HG03521 (cell line): ENCODE results near the gene CBX8.

ENCODE experiments used
- ATAC-seq: cut with Tn5 transposase; IDR thresholded peaks from one replicate; pipeline ENCODE4 v1.9.1; 2021; ENCODE audit warnings: mild to moderate bottlenecking, moderate library complexity; ENCODE audit not compliant: unreplicated experiment

Gene CBX8

GRCh38 chr17:79795795-79796443 is 958 bp downstream of the CBX8 start:
- no peak for ATAC-seq

GRCh38 chr17:79794659-79795511 is 2.0 kb downstream of the CBX8 start:
- no peak for ATAC-seq

DNA sequence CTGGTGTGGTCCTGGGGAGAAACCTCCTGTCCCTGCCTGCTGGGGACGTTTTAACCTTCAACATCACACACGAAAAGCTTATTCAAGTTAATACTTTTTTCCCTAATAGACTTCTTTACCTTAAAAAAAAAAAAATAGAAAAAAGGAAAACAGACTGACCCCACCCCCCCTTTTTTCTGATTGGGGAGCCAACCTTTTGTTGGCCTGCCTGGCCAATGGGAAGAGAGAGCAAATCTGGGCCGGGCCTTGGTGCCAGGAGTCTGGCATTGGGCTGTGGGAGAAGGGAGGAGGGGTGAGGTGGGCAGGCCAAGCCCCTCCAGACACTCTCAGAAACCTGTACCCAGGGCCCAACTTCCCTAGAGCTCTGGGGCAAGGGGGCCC is 3.0 kb downstream of the CBX8 start:
- no peak for ATAC-seq

GRCh38 chr17:79792984-79793923 is 3.6 kb downstream of the CBX8 start:
- no peak for ATAC-seq

DNA sequence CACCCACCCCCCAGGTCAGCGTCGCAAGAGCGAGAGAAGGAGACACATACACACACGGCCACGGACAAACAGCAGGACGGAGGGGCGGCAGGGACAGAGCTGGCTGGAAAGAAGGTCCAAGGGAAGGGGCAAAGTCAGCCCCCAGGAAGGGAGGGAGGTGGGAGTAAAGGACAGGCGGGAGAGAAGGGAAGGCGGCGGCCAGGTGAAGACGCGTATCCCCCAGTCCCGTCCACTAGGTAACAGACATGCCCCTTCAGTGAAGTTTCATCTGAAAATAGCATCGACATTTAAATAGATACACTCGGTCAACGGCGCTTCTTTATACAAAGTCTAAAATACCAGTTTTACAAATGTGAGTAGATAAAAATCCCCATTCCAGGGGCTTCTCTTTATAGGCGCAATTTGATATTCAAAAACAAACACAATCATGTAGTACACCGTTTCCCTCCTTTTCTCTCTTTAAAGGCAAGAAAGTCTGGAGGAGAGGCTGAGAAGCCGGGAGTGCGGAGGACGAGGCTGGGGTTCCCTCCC is 4.5 kb downstream of the CBX8 start:
- no peak for ATAC-seq

GRCh38 chr17:79791735-79792161 is 5.1 kb downstream of the CBX8 start:
- no peak for ATAC-seq

DNA sequence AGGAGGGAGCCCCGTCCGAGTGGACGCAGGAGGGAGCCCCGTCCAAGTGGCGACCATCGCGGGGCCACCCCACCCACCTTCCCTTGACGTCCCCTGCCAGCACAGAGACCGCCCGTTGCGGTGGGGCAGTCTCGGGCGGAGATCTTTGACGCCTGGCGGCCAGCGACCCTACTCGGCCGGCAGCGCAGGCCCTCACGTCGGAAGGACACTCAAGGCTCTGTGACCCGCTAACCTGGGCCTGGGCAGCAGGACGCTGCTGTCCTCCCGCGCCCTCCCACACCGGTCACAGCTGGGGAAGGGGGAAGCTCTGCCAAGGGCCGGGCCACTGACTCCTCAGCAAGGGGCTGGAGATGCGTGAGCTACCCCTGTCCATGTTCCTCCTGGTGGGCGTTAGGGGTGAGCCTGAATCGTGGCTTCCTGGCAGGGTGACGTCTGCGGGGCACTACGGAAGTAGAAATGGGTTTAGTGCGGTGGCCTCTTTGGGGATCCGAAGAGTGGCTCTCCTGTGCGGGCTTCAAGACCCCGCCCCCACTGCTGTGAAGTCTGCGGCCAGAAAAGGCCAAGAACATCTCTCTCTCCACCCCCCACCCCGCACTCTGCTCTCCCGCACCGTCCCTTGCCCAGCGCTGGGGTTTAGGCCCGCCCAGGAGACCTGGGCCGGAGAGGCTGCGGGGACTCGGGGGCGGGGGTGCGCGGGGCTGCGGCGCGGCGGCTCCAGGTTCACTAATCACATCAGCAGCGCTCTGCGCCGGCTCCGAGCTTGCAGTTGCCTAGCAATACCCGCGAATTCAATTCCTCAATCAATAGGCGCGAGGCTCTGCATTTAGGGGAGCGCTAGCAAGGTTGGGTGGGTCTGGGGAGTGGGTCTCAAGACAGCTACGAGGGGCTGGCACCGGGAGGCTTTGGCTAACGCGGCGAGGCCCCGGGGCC is 5.8 kb downstream of the CBX8 start:
- ATAC-seq, result no peak

DNA sequence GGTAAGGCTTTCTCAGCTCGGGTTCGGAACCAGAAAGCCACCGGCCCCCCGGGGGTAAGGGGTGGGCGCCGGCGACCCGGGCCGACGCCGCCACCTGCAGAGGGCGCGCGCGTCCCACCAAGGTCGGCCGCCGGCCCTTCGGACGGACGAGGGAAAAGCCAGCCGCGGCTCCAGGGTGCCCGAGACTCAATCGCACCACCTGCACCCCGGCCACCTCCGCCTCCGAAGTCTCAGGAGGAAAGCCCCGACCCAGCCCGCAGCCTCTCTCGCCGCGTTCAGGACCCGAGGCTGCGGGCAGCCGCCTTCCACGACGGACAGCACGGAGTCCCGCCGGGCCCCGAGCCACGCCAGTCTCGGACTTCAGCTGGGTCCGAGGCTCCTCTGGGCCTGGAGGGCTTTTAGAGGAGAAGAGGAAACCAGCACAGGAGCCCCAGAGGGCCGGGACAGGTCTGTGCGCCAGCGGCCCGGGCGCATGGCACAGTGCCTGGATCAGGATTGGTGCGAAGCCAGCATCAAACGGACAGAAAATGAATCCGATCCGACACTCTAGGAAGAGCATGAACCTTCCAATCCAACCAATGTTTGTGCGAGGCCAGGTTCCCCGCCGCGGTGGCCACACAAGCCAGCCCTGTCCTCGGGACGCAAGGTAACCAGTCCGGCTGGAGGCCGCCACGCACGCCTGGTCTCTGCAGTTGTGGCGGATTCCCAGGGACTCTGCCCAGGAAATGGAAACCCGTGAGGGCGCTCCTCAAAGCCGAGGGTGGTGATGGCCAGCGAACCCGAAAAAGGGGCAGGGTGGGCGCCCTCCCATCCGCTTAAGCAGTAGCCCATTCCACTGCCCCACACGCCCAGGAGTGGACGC is 6.7 kb downstream of the CBX8 start:
- ATAC-seq, result no peak

DNA sequence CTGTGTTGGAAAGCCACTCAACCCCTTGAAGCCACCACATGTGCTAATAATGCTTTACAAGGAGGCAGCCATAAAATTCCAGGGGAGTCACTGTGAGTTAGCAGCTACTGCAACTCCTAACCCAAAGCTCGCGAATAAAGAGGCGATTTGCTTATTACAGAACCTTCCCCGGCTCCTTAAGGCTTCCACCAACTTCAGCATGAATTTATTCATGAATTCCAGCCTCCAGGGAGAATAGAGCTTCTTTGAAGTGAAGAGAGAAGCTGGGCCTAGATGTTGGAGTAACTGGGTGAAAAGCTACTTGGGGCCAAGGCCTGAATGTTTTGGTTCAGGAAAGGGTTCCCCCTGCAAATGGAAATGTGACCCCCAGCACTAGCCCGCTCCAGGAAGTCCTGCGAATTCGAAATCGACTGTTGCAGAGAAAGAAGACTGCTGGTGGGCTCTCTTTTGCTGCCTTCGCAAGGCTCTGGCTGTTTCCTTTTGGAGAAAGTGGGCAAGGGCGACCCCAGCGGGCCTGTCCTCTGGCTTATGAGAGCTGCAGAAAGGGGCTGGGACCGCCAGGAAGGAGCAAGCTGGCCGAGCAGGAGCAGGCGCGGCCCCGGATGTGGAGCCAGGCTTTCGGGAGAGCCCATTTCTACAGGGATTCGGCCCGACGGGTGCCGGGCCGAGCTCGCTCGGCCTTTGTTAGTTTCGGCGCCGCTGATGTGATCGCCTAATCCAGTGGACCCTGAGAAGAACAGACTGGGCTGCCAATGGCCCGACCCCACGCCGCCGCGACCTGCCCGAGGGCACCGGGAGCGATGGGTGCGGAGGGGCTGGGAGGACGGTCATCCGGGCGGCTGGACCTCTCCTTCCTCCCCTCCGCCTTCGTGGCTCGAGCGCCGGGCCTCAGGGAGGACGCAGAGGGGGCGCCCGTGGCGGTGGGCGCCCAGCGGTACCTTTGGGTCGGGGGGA is 7.6 kb downstream of the CBX8 start:
- ATAC-seq, result no peak

GRCh38 chr17:79788455-79788854 is 8.4 kb downstream of the CBX8 start:
- no peak for ATAC-seq

DNA sequence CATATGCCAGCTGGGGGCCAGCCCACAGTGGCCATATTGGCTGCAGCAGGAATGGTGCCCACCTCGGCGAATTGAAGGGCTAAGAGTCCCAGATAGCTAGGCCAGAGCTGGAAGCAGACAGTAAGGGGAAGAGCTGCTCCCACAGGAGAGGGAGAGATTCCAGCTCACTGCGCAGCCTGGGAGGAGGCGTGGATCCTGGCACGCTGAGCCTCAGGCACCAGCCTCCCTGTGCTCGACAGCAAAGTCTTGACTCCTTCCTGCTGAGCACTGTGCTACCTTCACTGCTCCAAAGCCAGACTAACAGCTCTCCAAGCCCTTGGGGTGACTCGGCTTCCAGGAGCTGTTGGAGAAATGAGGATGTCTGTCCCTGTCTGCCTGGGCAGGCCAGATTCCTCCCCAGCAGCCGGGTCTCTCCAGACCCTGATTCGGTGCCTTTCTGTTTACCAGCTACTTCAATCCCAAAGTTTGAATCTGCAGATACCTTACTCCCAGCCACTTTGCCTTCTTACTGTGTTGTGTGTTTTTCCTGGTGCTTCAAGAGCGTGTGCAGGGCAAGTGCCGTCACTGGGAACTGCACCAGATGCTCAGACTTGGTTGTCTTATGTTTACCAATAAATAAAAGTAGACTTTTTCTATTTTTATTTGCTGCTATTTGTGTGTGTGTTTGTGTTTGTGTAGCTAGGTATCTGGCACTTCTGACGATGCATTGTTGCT is 9.8 kb downstream of the CBX8 start:
- ATAC-seq, result no peak

DNA sequence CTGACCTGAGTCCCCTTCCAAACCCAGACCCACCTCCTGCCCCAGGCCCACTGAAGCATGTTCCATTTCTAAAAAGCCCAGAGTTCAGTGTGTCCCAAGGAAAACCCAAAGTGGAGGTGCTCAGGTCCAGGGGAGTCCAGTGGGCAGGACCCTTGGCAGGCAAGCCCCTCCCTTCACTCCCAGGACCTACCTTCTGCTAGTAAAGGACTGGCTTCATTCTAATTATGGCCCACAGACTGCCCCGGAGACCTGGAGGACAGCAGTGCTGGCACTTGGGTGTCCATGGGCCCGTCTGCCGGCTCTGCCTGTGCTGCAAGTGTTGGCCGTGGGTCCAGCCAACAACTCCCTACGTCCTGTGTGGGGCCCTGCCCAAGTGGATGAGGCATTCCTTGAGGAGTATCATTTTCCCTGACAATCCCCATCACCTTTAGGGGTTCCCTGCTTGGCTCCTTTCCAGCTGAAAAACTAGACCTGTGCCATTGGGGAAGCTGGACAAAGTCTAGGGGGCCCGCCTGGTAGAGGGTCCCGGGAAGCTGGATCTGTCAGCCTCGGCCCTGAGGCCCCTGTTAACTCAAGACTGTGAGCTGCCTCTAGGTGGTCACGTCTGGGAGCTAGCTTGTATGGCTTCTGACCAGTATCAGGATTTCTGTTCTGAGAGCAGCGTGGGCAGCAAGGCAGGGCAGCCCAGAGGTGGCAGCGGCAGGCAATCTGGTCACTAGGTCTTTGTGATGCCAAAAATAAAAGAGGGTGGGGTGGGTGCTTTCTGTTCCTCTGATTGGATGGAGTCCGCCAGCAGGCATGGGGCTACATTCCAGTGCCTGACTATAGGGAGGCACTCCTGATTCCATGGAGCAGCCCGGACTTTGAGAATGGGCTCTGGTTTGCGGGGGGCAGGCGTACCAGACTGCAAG is 10.7 kb downstream of the CBX8 start:
- ATAC-seq, result no peak

GRCh38 chr17:79785017-79785899 is 11.6 kb downstream of the CBX8 start:
- ATAC-seq, result no peak

- ATAC-seq, result no peak
Observed at GRCh38 chr17:79784353-79785016, 12.4 kb downstream of the CBX8 start.

DNA sequence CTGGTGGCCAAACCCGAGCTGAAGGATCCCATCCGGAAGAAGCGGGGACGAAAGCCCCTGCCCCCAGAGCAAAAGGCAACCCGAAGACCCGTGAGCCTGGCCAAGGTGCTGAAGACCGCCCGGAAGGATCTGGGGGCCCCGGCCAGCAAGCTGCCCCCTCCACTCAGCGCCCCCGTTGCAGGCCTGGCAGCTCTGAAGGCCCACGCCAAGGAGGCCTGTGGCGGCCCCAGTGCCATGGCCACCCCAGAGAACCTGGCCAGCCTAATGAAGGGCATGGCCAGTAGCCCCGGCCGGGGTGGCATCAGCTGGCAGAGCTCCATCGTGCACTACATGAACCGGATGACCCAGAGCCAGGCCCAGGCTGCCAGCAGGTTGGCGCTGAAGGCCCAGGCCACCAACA is 13.0 kb downstream of the CBX8 start:
- no peak for ATAC-seq
